B cell (primary cell): ENCODE measurements around the gene ZNF462. TPM values are rescaled to one million over a fixed set of nuclear protein-coding genes. Genes with fewer than 3 reads are reported as not detected.

Experiments
- ATAC-seq: fragments of 200-7000 bp; cut with Tn5 transposase; one replicate; pipeline ENCODE4 v1.10.0; 2021; ENCODE audit warnings: low read depth, mild to moderate bottlenecking, moderate number of reproducible peaks, moderate library complexity
- CTCF ChIA-PET: fragments of 350-600 bp; sonication (Branson Sonifier 250); formaldehyde crosslinking; loops from one replicate; lab custom pipeline; 2021; ENCODE audit warnings: antibody characterized with exemption, inconsistent platforms; lab: Charles Lee
- POLR2A ChIA-PET: fragments of 350-600 bp; sonication (Branson Sonifier 250); formaldehyde crosslinking; loops from one replicate; lab custom pipeline; 2021; ENCODE audit warnings: antibody characterized with exemption; lab: Charles Lee
- DNase-seq: peaks from one replicate; pipeline ENCODE4 v3.0.0; 2013
- H2AFZ ChIP-seq: 2 replicates; pipeline ENCODE4 v1.6.1; 2012; ENCODE audit warnings: mild to moderate bottlenecking, low read depth, low read length; ENCODE audit not compliant: insufficient read depth, poor library complexity, severe bottlenecking
- H3K27ac ChIP-seq, 2 donors: 1 replicate in 1 of 2; 2 replicates in 1 of 2; pipeline ENCODE4 v1.5.1; 2012 to 2013; ENCODE audit warnings: low read length in 2 of 2, mild to moderate bottlenecking in 2 of 2, moderate library complexity in 1 of 2
- H3K27me3 ChIP-seq, 4 experiments: fragments of 200-600 bp in 1 of 4; sonication (generic) in 1 of 4; replicated peaks in 1 of 4; 1 replicate in 2 of 4; 2 replicates in 2 of 4; pipeline versions ENCODE4 v1.6.1 to v1.7.0; 2013 to 2016; ENCODE audit warnings: low read length in 3 of 4, mild to moderate bottlenecking in 2 of 4, mixed read lengths in 1 of 4, moderate library complexity in 1 of 4; ENCODE audit not compliant: insufficient read depth in 4 of 4, control insufficient read depth in 3 of 4; ENCODE audit errors: control extremely low read depth in 1 of 4
- H3K36me3 ChIP-seq, 2 experiments: replicated peaks in 1 of 2; 1 replicate in 1 of 2; 2 replicates in 1 of 2; pipeline versions ENCODE4 v1.6.1 to v1.7.1; 2013; ENCODE audit warnings: low read length in 1 of 2; ENCODE audit not compliant: insufficient read depth in 2 of 2, control insufficient read depth in 1 of 2; ENCODE audit errors: control extremely low read depth in 1 of 2, extremely low read depth in 1 of 2
- H3K4me1 ChIP-seq, 2 donors: fragments of 200-600 bp in 1 of 2; sonication (generic) in 1 of 2; 1 replicate in 1 of 2; 2 replicates in 1 of 2; pipeline versions ENCODE4 v1.5.1 to v1.6.1; 2013 to 2017; ENCODE audit warnings: low read length in 2 of 2; ENCODE audit not compliant: control insufficient read depth in 2 of 2, insufficient read depth in 2 of 2
- H3K4me2 ChIP-seq: replicated peaks from 2 replicates; pipeline ENCODE3; 2012; ENCODE audit warnings: mild to moderate bottlenecking, low read depth, low read length; ENCODE audit not compliant: poor library complexity, severe bottlenecking
- H3K4me3 ChIP-seq, 5 experiments: fragments of 200-600 bp in 1 of 5; sonication (generic) in 1 of 5; 1 replicate in 3 of 5; 2 replicates in 2 of 5; pipeline versions ENCODE4 v1.5.1 to v1.7.0; 2011 to 2016; ENCODE audit warnings: low read length in 4 of 5, mild to moderate bottlenecking in 4 of 5, low read depth in 2 of 5, control low read depth in 1 of 5, moderate library complexity in 1 of 5; ENCODE audit not compliant: insufficient read depth in 1 of 5; ENCODE audit errors: control extremely low read depth in 1 of 5, extremely low read depth in 1 of 5
- H3K79me2 ChIP-seq: fragments of 200-600 bp; sonication (generic); one replicate; pipeline ENCODE4 v1.6.0; 2016; ENCODE audit warnings: low read length; ENCODE audit not compliant: control insufficient read depth, insufficient read depth
- H3K9ac ChIP-seq: fragments of 200-600 bp; sonication (generic); 2 replicates; pipeline ENCODE4 v1.6.1; 2017; ENCODE audit warnings: mild to moderate bottlenecking, low read length, moderate library complexity
- H3K9me3 ChIP-seq, 3 donors: one replicate each; pipeline versions ENCODE4 v1.6.1 to v1.7.1; 2013; ENCODE audit warnings: low read length in 2 of 3; ENCODE audit not compliant: control insufficient read depth in 2 of 3, insufficient read depth in 1 of 3; ENCODE audit errors: control extremely low read depth in 1 of 3
- H4K20me1 ChIP-seq: 2 replicates; pipeline ENCODE4 v1.6.0; 2012; ENCODE audit warnings: mild to moderate bottlenecking, low read length; ENCODE audit not compliant: insufficient read depth, control insufficient read depth, poor library complexity, severe bottlenecking
- H3K27ac Mint-ChIP-seq: one replicate; pipeline ENCODE4 v1.8.0; 2021; ENCODE audit warnings: mixed read lengths
- H3K27me3 Mint-ChIP-seq: one replicate; pipeline ENCODE4 v1.8.0; 2021; ENCODE audit warnings: mixed read lengths
- H3K4me1 Mint-ChIP-seq: one replicate; pipeline ENCODE4 v1.8.0; 2021; ENCODE audit warnings: mixed read lengths
- H3K4me3 Mint-ChIP-seq: one replicate; pipeline ENCODE4 v1.8.0; 2021; ENCODE audit warnings: mixed read lengths
- H3K9me3 Mint-ChIP-seq: one replicate; pipeline ENCODE4 v1.8.0; 2022; ENCODE audit warnings: mixed read lengths; ENCODE audit not compliant: insufficient read depth
- CTCF ChIP-seq: fragments of 200-600 bp; IDR thresholded peaks from one replicate; pipeline ENCODE4 v1.8.0; 2022; ENCODE audit warnings: antibody characterized with exemption, mild to moderate bottlenecking
- EZH2 ChIP-seq: IDR thresholded peaks from 2 replicates; pipeline ENCODE4 v1.6.1; 2012; ENCODE audit warnings: borderline replicate concordance, low read depth, mild to moderate bottlenecking, moderate library complexity, low read length; ENCODE audit not compliant: insufficient read depth, poor library complexity, severe bottlenecking
- WGBS: methylation state at CpG from one replicate; pipeline ENCODE4 v1.1.5; 2013; ENCODE audit warnings: missing lambda C conversion rate; ENCODE audit not compliant: insufficient coverage; 5-methylcytosine and 5-hydroxymethylcytosine counted together
- intact Hi-C: fragments of 100-400 bp; cut with micrococcal nuclease; formaldehyde crosslinking; loops from one replicate; pipeline ENCODE4 v1.10.0; 2022
- polyA plus RNA-seq: library from polyadenylated mRNA; depleted of rRNA; stranded (reverse); fragments of >200 nt; gene quantifications from 2 replicates; pipeline ENCODE4 v1.2.3, GENCODE V29; 2012
- total RNA-seq, 2 donors: library from RNA; stranded (reverse); fragments of 120-200 nt in 1 of 2; gene quantifications; 1 replicate in 1 of 2; 2 replicates in 1 of 2; pipeline versions ENCODE4 v1.2.3 to v1.2.4, GENCODE V29; 2013 to 2022

ZNF462 gene
- total and polyA plus RNA-seq, 2 donors (not counting 1 experiment from before 2014, with no cell fraction given): not detected

- Histone ChIP-seq H3K36me3 (no peaks in the 10 kb centered on the region), H3K4me3 (no peak overlapping the region), H3K79me2 (no peaks in the 10 kb centered on the region), H3K4me1 (no peaks in the 10 kb centered on the region), H3K9me3 (no peaks in the 10 kb centered on the region), H2AFZ (no peak overlapping the region), H3K4me2 (no peak overlapping the region), H3K27ac (no peak overlapping the region), H3K27me3 (no peaks in the 10 kb centered on the region), H3K9ac (no peak overlapping the region), H4K20me1 (no peaks in the 10 kb centered on the region)
- Mint-ChIP-seq H3K27ac (no peak overlapping the region), H3K27me3 (no peaks in the 10 kb centered on the region), H3K4me3 (no peak overlapping the region), H3K9me3 (no peaks in the 10 kb centered on the region), H3K4me1 (no peaks in the 10 kb centered on the region)
- POLR2A ChIA-PET: no interaction called here
- no peak for TF ChIP-seq CTCF
- no peak for TF ChIP-seq EZH2
- no peak for ATAC-seq
- DNase-seq: no peak
- CTCF ChIA-PET: no interaction called here
- 100% methylated on average over 1 of the region's 5 CpGs for WGBS
- intact Hi-C loops: no loop called here
Measured at GRCh38 chr9:106913276-106913675, 50.3 kb downstream of the ZNF462 start.

- Histone ChIP-seq H3K9ac (no peak overlapping the region), H3K79me2 (no peaks in the 10 kb centered on the region), H3K27ac (no peak overlapping the region), H3K4me1 (no peaks in the 10 kb centered on the region), H4K20me1 (no peaks in the 10 kb centered on the region), H3K27me3 (no peaks in the 10 kb centered on the region), H3K4me2 (no peak overlapping the region), H2AFZ (no peak overlapping the region), H3K9me3 (no peaks in the 10 kb centered on the region), H3K4me3 (no peak overlapping the region), H3K36me3 (no peaks in the 10 kb centered on the region)
- CTCF ChIA-PET: no interaction called here
- Mint-ChIP-seq H3K4me3 (no peak overlapping the region), H3K4me1 (no peaks in the 10 kb centered on the region), H3K27ac (no peak overlapping the region), H3K27me3 (no peaks in the 10 kb centered on the region), H3K9me3 (no peaks in the 10 kb centered on the region)
- no peak for TF ChIP-seq CTCF
- no peak for TF ChIP-seq EZH2
- intact Hi-C loops: no loop called here
- POLR2A ChIA-PET: no interaction called here
- ATAC-seq: no peak
- 73% methylated on average over 1 of the region's 3 CpGs for WGBS
- DNase-seq: no peak
Measured at GRCh38 chr9:106915851-106916250, 52.9 kb downstream of the ZNF462 start.
